ENCODE data around the gene PACRGL.
"Not testable (repeated sequence)": the region's sequence is repeated elsewhere in the genome, so short reads cannot be mapped to it uniquely, and the experiment has no call there.

Gene PACRGL

DNA sequence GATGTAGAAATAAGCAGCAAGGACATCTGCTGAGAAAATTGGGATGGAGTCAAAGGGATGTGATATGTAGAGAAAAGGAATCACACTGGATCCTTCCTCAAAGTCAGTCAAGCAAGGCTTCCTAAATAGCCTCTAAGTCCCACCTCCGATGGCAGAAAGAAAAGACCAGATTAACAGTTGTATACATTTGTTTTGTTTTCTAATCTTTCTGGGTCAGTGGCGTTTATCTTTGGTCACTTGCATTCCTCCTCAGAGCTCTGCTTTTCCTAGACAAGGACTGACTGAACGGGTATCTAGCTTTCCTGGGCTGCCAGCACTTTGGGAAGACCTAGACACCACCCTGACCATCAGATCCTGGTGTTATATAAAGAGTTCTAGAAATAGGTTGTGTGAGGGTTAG lies 23.2 kb downstream of the PACRGL start:
- DNase-seq (ENCODE audit: low read depth in 2 of 2), result no peak

DNA sequence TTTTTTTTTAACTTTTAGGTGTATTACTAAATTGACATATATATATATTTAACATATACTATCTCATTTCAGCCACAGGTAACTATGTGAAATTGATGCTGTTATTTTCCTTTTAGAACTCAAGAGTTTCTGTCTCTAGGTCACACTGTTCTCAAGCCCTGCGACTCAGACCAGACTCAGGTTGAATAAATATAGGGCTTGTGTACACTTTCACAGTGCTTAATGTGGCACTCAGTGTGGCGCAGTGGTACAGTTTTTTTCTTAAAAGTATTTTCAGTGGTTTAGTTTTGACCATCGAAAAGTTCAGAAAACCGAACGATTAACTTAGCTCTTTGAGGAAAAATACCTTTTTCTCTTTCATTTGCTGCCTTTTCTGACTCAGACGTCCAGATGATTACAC lies 24.7 kb downstream of the PACRGL start:
- DNase-seq (ENCODE audit: low read depth in 2 of 2), result no peak

GRCh38 chr4:20735931-20736330 lies 35.7 kb downstream of the PACRGL start:
- DNase-seq (ENCODE audit: low read depth in 2 of 2), result no peak

- not testable (repeated sequence) for DNase-seq (ENCODE audit: low read depth in 2 of 2)
Measured at GRCh38 chr4:20746000-20746399, 45.7 kb downstream of the PACRGL start.

GRCh38 chr4:20752641-20753040 lies 52.4 kb downstream of the PACRGL start:
- DNase-seq (ENCODE audit: low read depth in 2 of 2), result no peak

DNA sequence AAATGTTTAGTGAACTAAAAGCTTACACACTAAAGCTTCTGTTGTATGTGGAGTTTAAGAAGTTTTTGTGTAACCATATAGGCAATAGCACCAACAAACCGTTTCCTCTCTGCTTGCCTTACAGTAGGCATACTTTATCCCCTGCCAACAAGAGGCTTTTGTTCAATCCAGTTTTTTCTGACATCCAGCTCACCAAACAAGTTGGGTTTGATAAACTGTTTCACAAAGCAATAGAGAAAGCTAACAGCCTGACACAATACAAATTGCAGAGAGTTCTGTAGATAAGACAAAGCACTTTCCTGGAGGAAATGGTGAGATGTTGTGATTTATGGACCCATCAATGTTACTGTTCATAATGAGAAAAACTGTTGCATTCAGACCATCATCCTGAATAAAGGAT lies 53.8 kb downstream of the PACRGL start:
- no peak for DNase-seq (ENCODE audit: low read depth in 2 of 2)

- no peak for DNase-seq (ENCODE audit: low read depth in 2 of 2)
Measured at GRCh38 chr4:20760053-20760452, 59.8 kb downstream of the PACRGL start.

DNA sequence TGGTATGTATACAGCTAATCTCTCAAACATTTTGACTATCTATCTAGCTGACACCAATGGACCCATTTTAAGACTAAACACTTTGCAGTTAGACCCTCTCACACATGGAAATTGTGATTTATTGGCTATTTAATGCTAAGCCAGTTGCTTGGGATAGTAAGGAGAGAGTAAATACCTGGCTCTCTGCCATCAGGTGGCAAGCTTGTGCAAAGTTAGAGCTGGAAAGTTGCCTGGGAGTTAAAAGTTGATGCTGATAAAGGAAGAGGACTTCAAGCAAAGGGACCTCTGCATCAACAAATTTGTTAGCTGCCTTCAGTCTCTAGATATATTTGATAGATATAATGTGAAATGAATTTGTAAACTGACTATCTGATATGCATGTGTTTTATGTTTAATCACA lies 61.1 kb downstream of the PACRGL start:
- no peak for DNase-seq (ENCODE audit: low read depth in 2 of 2)

GRCh38 chr4:20761826-20762225 lies 61.6 kb downstream of the PACRGL start:
- DNase-seq (ENCODE audit: low read depth in 2 of 2), result no peak

DNA sequence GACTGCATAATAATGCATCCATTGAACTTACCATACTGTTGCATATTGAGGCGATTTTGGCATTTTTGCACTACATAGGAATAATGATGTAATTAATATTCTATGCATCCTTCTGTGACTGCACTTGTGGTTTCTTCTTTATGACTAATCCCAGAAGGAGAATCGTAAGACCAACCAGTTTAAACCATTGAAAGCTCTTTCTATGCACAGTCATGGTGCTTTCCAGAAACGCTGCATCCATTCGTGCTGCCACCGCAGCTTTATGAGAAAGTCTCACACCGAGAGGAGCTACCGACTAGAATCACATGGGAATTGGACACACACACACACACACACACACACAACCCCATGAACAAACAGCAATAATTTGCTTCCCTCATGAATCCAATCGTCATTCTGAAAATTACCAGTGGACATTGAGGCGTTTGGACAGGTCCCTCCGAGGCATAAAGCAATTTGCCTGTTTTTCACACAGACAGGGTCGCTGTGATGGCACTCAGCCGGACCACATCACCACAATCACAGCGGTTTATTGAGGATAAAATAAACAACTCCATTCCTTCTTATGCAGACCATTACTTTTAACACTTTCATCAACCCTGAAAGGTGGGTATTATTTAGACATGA lies 64.2 kb downstream of the PACRGL start:
- DNase-seq (ENCODE audit: low read depth in 2 of 2), result no peak

- no peak for DNase-seq (ENCODE audit: low read depth in 2 of 2)
Measured at GRCh38 chr4:20773144-20773997, 73.1 kb downstream of the PACRGL start.

GRCh38 chr4:20778896-20779295 lies 78.6 kb downstream of the PACRGL start:
- DNase-seq (ENCODE audit: low read depth in 2 of 2), result no peak

GRCh38 chr4:20783134-20783533 lies 82.9 kb downstream of the PACRGL start:
- not testable (repeated sequence) for DNase-seq (ENCODE audit: low read depth in 2 of 2)

- DNase-seq (ENCODE audit: low read depth in 2 of 2), result no peak
Measured at GRCh38 chr4:20787940-20788665, 87.8 kb downstream of the PACRGL start.

Data from stimulated activated CD8-positive, alpha-beta memory T cell treated with anti-CD3 and anti-CD28 coated beads, Interleukin-2, amount 100 ng/mL, for 48 hours (primary cell).